A549 (cell line): ENCODE data around the gene PLGRKT. TPM values are rescaled to one million over a fixed set of nuclear protein-coding genes. Genes with fewer than 3 reads are reported as not detected.

Source experiments
- ATAC-seq, 2 experiments: fragments of 200-7000 bp in 1 of 2; fragments of >200 bp in 1 of 2; cut with Nextera tagmentation in 1 of 2; cut with Tn5 transposase in 1 of 2; 3 replicates each; pipeline versions ENCODE4 v1.8.0 to v1.9.1; 2018 to 2020; ENCODE audit warnings: mild to moderate bottlenecking in 1 of 2, moderate library complexity in 1 of 2
- CTCF ChIA-PET: fragments of 300-600 bp; sonication (Branson Sonifier 250); formaldehyde crosslinking; extraction: SDS; loops from one replicate; lab custom pipeline; 2021; ENCODE audit warnings: antibody characterized with exemption, inconsistent platforms; lab: Yijun Ruan, JAX
- POLR2A ChIA-PET: fragments of 350-600 bp; formaldehyde crosslinking; extraction: SDS; loops from one replicate; lab custom pipeline; 2021; ENCODE audit warnings: antibody characterized with exemption, inconsistent platforms; lab: Yijun Ruan, JAX
- DNase-seq, 2 experiments: peaks; one replicate each; pipeline versions ENCODE4 v3.0.0 to v3.0.0-alpha.2; 2011 to 2016; ENCODE audit warnings: low read depth in 1 of 2, low spot score in 1 of 2
- FAIRE-seq: peaks from 2 replicates; lab custom pipeline; 2011; peaks lifted over from hg19 to GRCh38; lab: Jason Lieb, UNC
- H3K27ac ChIP-seq, 2 experiments: fragments of >200 bp; sonication (Bioruptor Twin); formaldehyde crosslinking; 3 replicates each; pipeline ENCODE4 v1.5.1; 2016 to 2017
- H3K4me1 ChIP-seq: fragments of >200 bp; sonication (Bioruptor Twin); formaldehyde crosslinking; 3 replicates; pipeline ENCODE4 v1.6.1; 2016
- H3K4me2 ChIP-seq: fragments of >200 bp; sonication (Bioruptor Twin); formaldehyde crosslinking; 3 replicates; pipeline ENCODE4 v1.6.1; 2016
- H3K4me3 ChIP-seq: fragments of >200 bp; sonication (Bioruptor Twin); formaldehyde crosslinking; 3 replicates; pipeline ENCODE4 v1.5.1; 2016
- H3K9me3 ChIP-seq: fragments of >200 bp; sonication (Bioruptor Twin); formaldehyde crosslinking; 3 replicates; pipeline ENCODE4 v1.6.1; 2016
- ATOH8 ChIP-seq: fragments of 250-450 bp; sonication (Bioruptor Pico); IDR thresholded peaks from 2 replicates; pipeline ENCODE4 v1.5.0; 2020; ENCODE audit warnings: low read depth, mild to moderate bottlenecking, moderate library complexity
- BCL3 ChIP-seq: fragments of >200 bp; sonication (Bioruptor Twin); formaldehyde crosslinking; IDR thresholded peaks from 3 replicates; pipeline ENCODE4 v1.6.1; 2016
- BHLHE40 ChIP-seq: IDR thresholded peaks from 2 replicates; pipeline ENCODE4 v1.6.1; 2012; ENCODE audit warnings: low read depth, low read length, inconsistent platforms
- CBX8 ChIP-seq: fragments of 200-600 bp; sonication (generic); IDR thresholded peaks from 2 replicates; pipeline ENCODE4 v1.6.1; 2016
- CHD2 ChIP-seq: fragments of 150-350 bp; IDR thresholded peaks from 2 replicates; pipeline ENCODE4 v1.6.1; 2014; ENCODE audit warnings: low read length; ENCODE audit not compliant: partially characterized antibody
- FOSL2 ChIP-seq, 2 experiments: fragments of 450-650 bp in 1 of 2; fragments of >200 bp in 1 of 2; sonication (Bioruptor Twin) in 1 of 2; formaldehyde crosslinking; IDR thresholded peaks; 2 replicates each; pipeline versions ENCODE4 v1.5.0 to v1.6.1; 2016 to 2020; ENCODE audit warnings: mild to moderate bottlenecking in 1 of 2, moderate library complexity in 1 of 2
- HES2 ChIP-seq: fragments of >200 bp; sonication (Bioruptor Twin); formaldehyde crosslinking; IDR thresholded peaks from 2 replicates; pipeline ENCODE4 v1.6.1; 2016
- HEYL ChIP-seq: fragments of 250-450 bp; sonication (Bioruptor Pico); IDR thresholded peaks from 2 replicates; pipeline ENCODE4 v1.8.0; 2021; ENCODE audit warnings: mild to moderate bottlenecking, moderate library complexity
- HOXB13 ChIP-seq: fragments of 250-450 bp; sonication (Bioruptor Pico); IDR thresholded peaks from 2 replicates; pipeline ENCODE4 v1.5.0; 2020; ENCODE audit warnings: low read depth, mild to moderate bottlenecking, moderate library complexity
- HOXB5 ChIP-seq: fragments of 250-450 bp; sonication (Bioruptor Pico); IDR thresholded peaks from 2 replicates; pipeline ENCODE4 v1.5.0; 2020; ENCODE audit warnings: mild to moderate bottlenecking, moderate library complexity
- JUN ChIP-seq, 2 experiments: fragments of >200 bp; sonication (Bioruptor Twin); formaldehyde crosslinking; IDR thresholded peaks; 2 replicates in 1 of 2; 3 replicates in 1 of 2; pipeline ENCODE4 v1.6.1; 2016 to 2017
- KDM5A ChIP-seq: fragments of 200-600 bp; sonication (generic); IDR thresholded peaks from 2 replicates; pipeline ENCODE4 v1.6.1; 2016; ENCODE audit warnings: antibody characterized with exemption, mild to moderate bottlenecking
- MAFK ChIP-seq: fragments of 450-650 bp; IDR thresholded peaks from 2 replicates; pipeline ENCODE4 v1.6.1; 2014; ENCODE audit not compliant: partially characterized antibody
- MAZ ChIP-seq: fragments of 150-350 bp; IDR thresholded peaks from 2 replicates; pipeline ENCODE4 v1.6.1; 2014; ENCODE audit warnings: antibody characterized with exemption, low read depth, low read length, borderline replicate concordance
- NFE2L2 ChIP-seq: fragments of 150-350 bp; conservative IDR thresholded peaks from 2 replicates; pipeline ENCODE4 v1.6.1; 2014; ENCODE audit warnings: low read length
- NPAS2 ChIP-seq: fragments of 250-450 bp; sonication (Bioruptor Pico); IDR thresholded peaks from 2 replicates; pipeline ENCODE4 v1.8.0; 2022; ENCODE audit warnings: mild to moderate bottlenecking, moderate library complexity, borderline replicate concordance
- NR3C1 ChIP-seq: fragments of >200 bp; sonication (Bioruptor Twin); formaldehyde crosslinking; IDR thresholded peaks from 3 replicates; pipeline ENCODE4 v1.6.1; 2017
- PHF8 ChIP-seq: fragments of 200-600 bp; sonication (generic); IDR thresholded peaks from 2 replicates; pipeline ENCODE4 v1.6.1; 2016; ENCODE audit warnings: low read depth, mild to moderate bottlenecking, antibody characterized with exemption, moderate library complexity, borderline replicate concordance
- POLR2A ChIP-seq: IDR thresholded peaks from 2 replicates; pipeline ENCODE4 v1.6.1; 2012; ENCODE audit warnings: mild to moderate bottlenecking, low read length
- POLR2AphosphoS2 ChIP-seq: conservative IDR thresholded peaks from 2 replicates; pipeline ENCODE4 v1.6.1; 2012; ENCODE audit warnings: low read length, improper control_type of control experiment, inconsistent platforms
- RAD21 ChIP-seq, 2 experiments: fragments of >200 bp in 1 of 2; sonication (Bioruptor Twin) in 1 of 2; formaldehyde crosslinking in 1 of 2; IDR thresholded peaks in 1 of 2; conservative IDR thresholded peaks in 1 of 2; 2 replicates in 1 of 2; 3 replicates in 1 of 2; pipeline ENCODE4 v1.6.1; 2012 to 2018; ENCODE audit warnings: inconsistent platforms in 1 of 2
- RFX5 ChIP-seq: fragments of 450-650 bp; IDR thresholded peaks from 2 replicates; pipeline ENCODE4 v1.7.1; 2014; ENCODE audit warnings: antibody characterized with exemption, mild to moderate bottlenecking, moderate library complexity
- TP53 ChIP-seq: fragments of 250-450 bp; sonication (Bioruptor Pico); IDR thresholded peaks from 2 replicates; pipeline ENCODE4 v1.5.0; 2021; ENCODE audit warnings: mild to moderate bottlenecking, moderate library complexity
- ZNF302 ChIP-seq: fragments of 250-450 bp; sonication (Bioruptor Pico); IDR thresholded peaks from 2 replicates; pipeline ENCODE4 v1.9.0; 2021; ENCODE audit warnings: inconsistent platforms, mild to moderate bottlenecking, moderate library complexity
- WGBS: methylation state at CpG from one replicate; pipeline ENCODE4 v1.1.6; 2017; ENCODE audit errors: missing lambda C conversion rate; 5-methylcytosine and 5-hydroxymethylcytosine counted together
- polyA plus RNA-seq, 4 experiments: library from polyadenylated mRNA; depleted of rRNA in 3 of 4; stranded (reverse); fragments of >200 nt; fragmentation: RNase III in 1 of 4; extraction: RNeasy Plus Mini Kit Qiagen cat#74134 plus additional on column Dnase treatment in 1 of 4; gene quantifications; 2 replicates in 3 of 4; 3 replicates in 1 of 4; pipeline ENCODE4 v1.2.3, GENCODE V29; 2011 to 2017
- TF ChIP-seq, protein P1 (sequence below): fragments of 150-350 bp; IDR thresholded peaks from 2 replicates; pipeline ENCODE4 v1.6.1; 2014; ENCODE audit warnings: low read depth, mild to moderate bottlenecking, low read length
- TF ChIP-seq, protein P2 (sequence below): IDR thresholded peaks from 2 replicates; pipeline ENCODE4 v1.6.1; 2012
- TF ChIP-seq, protein P3 (sequence below): fragments of >200 bp; sonication (Bioruptor Twin); formaldehyde crosslinking; IDR thresholded peaks from 3 replicates; pipeline ENCODE4 v1.5.1; 2016

Gene PLGRKT
- polyA plus RNA-seq, 2 of the 4 experiments (the other 2 are of a cell fraction): 24.3 to 37.7 TPM

- TF ChIP-seq TP53 (CRISPR knock-in tag): no peak
- no peak for TF ChIP-seq BHLHE40
- no peak for TF ChIP-seq RFX5
- TF ChIP-seq NFE2L2: no peak
- no peak for TF ChIP-seq HOXB13 (CRISPR knock-in tag)
- TF ChIP-seq HES2: no peak
- TF ChIP-seq CHD2: no peak
- no peak for TF ChIP-seq ZNF302 (CRISPR knock-in tag)
- no peak for TF ChIP-seq PHF8
- TF ChIP-seq RAD21 (conservative IDR thresholded peaks at IDR 0.05 in 1 of 2, IDR thresholded peaks at IDR 0.05 in 1 of 2): no peak
- no peak for TF ChIP-seq ATOH8 (CRISPR knock-in tag)
- CTCF ChIA-PET: interaction anchor here (1.6 kb wide), 1 partner anchor 175 kb away, joined by 4 read pairs; no protein-coding TSS in a partner anchor
- POLR2A ChIA-PET: no interaction called here
- H3K27ac ChIP-seq: no peak overlapping the region
- WGBS: 89% methylated on average over 3 of the region's 3 CpGs
- no peaks in the 10 kb centered on the region for H3K4me1 ChIP-seq
- H3K4me2 ChIP-seq: no peak overlapping the region
- no peaks in the 10 kb centered on the region for H3K9me3 ChIP-seq
- H3K4me3 ChIP-seq: no peak overlapping the region
- FAIRE-seq (no peak), ATAC-seq (no peak), DNase-seq (no peak)
Observed at GRCh38 chr9:5361326-5362010, 76.3 kb downstream of the PLGRKT start.

DNA sequence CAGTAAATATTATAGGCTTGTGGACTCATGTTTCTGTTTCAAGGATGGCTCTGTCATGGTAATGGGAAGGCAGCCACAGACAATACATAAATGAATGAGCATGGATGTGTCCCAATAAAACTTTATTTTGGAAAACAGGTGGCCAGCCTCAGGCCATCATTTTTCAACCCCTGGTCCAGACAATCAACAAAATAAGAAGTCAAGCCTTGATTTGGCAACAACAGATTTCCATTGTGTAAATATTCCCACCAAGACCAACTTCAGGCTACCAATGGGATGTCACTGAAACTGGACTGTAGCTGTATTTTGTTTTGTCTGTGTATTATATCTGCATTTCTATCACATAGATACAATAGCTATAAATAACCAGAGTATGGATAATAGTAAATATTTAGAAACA lies 77.4 kb downstream of the PLGRKT start:
- DNase-seq: no peak
- POLR2A ChIA-PET: no interaction called here
- FAIRE-seq: no peak
- Histone ChIP-seq H3K4me3 (no peak overlapping the region), H3K9me3 (no peaks in the 10 kb centered on the region), H3K27ac (no peak overlapping the region), H3K4me2 (no peak overlapping the region), H3K4me1 (no peaks in the 10 kb centered on the region)
- no peak for ATAC-seq
- TF ChIP-seq MAFK: no peak
- TF ChIP-seq BHLHE40: no peak
- no peak for TF ChIP-seq JUN (IDR thresholded peaks at IDR 0.05)
- no peak for TF ChIP-seq FOSL2 (IDR thresholded peaks at IDR 0.05)
- TF ChIP-seq FOSL2 (CRISPR knock-in tag; IDR thresholded peaks at IDR 0.05): no peak
- no peak for TF ChIP-seq MAZ
- TF ChIP-seq CBX8: no peak
- CTCF ChIA-PET: no interaction called here

- H3K4me1 ChIP-seq: no peaks in the 10 kb centered on the region
- H3K4me3 ChIP-seq: no peak overlapping the region
- no peaks in the 10 kb centered on the region for H3K9me3 ChIP-seq
- FAIRE-seq (no peak), DNase-seq (no peak), ATAC-seq (no peak)
- WGBS: 87% methylated on average over 1 of the region's 1 CpG
- ChIA-PET CTCF (interaction anchor here (1.6 kb wide), 1 partner anchor 1019 kb away, joined by 3 read pairs; no protein-coding TSS in a partner anchor), POLR2A (no interaction called here)
- no peak overlapping the region for H3K4me2 ChIP-seq
- no peak overlapping the region for H3K27ac ChIP-seq
- TF ChIP-seq NPAS2: no peak
- no peak for TF ChIP-seq JUN (IDR thresholded peaks at IDR 0.05)
- TF ChIP-seq PHF8: no peak
- no peak for TF ChIP-seq HOXB13 (CRISPR knock-in tag)
- TF ChIP-seq CBX8: no peak
- TF ChIP-seq, protein P1, sequence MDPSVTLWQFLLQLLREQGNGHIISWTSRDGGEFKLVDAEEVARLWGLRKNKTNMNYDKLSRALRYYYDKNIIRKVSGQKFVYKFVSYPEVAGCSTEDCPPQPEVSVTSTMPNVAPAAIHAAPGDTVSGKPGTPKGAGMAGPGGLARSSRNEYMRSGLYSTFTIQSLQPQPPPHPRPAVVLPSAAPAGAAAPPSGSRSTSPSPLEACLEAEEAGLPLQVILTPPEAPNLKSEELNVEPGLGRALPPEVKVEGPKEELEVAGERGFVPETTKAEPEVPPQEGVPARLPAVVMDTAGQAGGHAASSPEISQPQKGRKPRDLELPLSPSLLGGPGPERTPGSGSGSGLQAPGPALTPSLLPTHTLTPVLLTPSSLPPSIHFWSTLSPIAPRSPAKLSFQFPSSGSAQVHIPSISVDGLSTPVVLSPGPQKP: no peak
- no peak for TF ChIP-seq BCL3
- TF ChIP-seq, protein P2, sequence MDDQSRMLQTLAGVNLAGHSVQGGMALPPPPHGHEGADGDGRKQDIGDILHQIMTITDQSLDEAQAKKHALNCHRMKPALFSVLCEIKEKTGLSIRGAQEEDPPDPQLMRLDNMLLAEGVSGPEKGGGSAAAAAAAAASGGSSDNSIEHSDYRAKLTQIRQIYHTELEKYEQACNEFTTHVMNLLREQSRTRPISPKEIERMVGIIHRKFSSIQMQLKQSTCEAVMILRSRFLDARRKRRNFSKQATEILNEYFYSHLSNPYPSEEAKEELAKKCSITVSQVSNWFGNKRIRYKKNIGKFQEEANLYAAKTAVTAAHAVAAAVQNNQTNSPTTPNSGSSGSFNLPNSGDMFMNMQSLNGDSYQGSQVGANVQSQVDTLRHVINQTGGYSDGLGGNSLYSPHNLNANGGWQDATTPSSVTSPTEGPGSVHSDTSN: no peak
- no peak for TF ChIP-seq POLR2AphosphoS2
- TF ChIP-seq, protein P3, sequence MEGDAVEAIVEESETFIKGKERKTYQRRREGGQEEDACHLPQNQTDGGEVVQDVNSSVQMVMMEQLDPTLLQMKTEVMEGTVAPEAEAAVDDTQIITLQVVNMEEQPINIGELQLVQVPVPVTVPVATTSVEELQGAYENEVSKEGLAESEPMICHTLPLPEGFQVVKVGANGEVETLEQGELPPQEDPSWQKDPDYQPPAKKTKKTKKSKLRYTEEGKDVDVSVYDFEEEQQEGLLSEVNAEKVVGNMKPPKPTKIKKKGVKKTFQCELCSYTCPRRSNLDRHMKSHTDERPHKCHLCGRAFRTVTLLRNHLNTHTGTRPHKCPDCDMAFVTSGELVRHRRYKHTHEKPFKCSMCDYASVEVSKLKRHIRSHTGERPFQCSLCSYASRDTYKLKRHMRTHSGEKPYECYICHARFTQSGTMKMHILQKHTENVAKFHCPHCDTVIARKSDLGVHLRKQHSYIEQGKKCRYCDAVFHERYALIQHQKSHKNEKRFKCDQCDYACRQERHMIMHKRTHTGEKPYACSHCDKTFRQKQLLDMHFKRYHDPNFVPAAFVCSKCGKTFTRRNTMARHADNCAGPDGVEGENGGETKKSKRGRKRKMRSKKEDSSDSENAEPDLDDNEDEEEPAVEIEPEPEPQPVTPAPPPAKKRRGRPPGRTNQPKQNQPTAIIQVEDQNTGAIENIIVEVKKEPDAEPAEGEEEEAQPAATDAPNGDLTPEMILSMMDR: no peak
- no peak for TF ChIP-seq HEYL (CRISPR knock-in tag)
- TF ChIP-seq KDM5A: no peak
- TF ChIP-seq POLR2A: no peak
- no peak for TF ChIP-seq NR3C1
- no peak for TF ChIP-seq HOXB5 (CRISPR knock-in tag)
Observed at GRCh38 chr9:5357431-5358105, 80.2 kb downstream of the PLGRKT start.
